Measurements from ENCODE around the gene PROB1.

DNA sequence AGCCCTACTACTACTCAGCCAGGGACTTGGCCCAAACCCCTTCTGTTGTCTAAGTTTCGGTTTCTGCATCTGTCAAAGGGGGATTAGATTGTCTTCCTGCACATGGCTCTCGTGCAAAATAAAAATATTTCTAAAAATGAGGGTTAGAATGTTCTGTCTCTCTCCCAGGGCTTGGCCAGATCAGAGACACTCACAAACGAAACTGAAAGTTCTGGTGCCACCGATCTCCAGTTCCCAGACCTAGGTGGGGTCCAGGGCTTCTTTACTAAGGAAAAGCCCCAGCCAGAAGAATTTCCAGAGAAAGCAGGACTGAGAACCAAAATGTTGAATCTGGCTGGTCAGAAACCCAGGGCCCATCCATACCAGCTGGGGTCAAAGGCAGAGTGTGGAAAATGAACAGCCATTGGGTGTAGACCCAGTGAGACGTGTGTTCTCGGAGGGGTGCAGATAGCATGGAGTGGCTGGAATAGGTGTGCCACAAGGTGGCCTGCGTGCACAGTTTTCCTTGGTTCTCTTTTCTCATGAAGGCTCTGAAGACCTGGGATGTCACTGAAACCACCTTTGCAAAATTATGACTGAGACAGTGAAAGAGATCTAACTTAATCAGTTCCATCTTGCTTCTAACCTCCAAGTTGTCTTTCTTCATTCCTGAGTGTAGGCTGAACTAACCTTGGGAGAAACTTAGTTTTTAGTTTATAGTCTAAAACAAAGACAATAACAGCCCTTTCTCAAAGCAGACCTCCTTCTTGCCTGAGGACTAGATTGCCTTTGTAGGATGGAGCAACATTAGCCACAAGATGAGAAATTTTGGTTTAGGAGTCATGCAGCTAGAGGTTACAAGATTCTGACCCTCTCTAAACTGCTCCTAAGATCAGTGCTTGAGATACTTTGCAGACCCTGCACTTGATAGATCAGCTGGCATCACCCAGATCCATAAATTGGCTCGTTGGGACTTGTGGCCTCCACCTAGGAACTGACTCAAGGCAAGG, 9.5 kb downstream of the PROB1 start:
- TF ChIP-seq GATA2 (IDR thresholded peaks at IDR 0.05; ENCODE audit: low read depth, low read length), result no peak
- no peak for TF ChIP-seq GATA3 (IDR thresholded peaks at IDR 0.05; ENCODE audit: low read depth, low read length)

Measured in SH-SY5Y (cell line).